GM19452 (cell line): ENCODE measurements around the gene OVCA2.
A peak's percentile ranks its signal among the peaks of the same experiment; 100 is the strongest.

Experiments used
- ATAC-seq: cut with Tn5 transposase; IDR thresholded peaks from one replicate; pipeline ENCODE4 v1.9.1; 2021; ENCODE audit not compliant: unreplicated experiment

Gene OVCA2

GRCh38 chr17:2064520-2064971, 22.7 kb downstream of the OVCA2 start:
- ATAC-seq, result no peak

- no peak for ATAC-seq
These were observed 23.4 kb downstream of the OVCA2 start for GRCh38 chr17:2064980-2065785.

DNA sequence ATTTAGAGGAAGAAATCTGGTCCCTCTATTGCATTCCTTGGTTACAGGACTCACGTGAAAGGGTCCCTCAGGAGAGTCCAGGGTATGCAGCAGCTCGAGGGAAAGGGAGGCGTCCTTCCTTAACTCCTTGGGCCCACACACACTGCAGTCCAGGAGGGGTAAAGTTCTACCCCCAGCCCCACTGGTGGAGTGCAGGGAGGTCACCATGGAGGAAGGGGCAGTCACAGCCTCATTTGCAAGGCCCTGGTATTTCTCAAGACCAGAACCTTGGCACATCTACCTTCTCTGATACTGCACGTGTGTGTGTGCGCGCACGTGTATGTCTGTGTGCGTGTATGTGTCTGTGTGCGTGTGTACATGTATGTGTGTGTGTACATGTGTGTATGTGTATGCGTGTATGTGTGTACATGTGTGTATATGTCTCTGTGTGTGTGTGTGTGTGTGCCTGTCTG, 24.2 kb downstream of the OVCA2 start:
- ATAC-seq, result no peak

DNA sequence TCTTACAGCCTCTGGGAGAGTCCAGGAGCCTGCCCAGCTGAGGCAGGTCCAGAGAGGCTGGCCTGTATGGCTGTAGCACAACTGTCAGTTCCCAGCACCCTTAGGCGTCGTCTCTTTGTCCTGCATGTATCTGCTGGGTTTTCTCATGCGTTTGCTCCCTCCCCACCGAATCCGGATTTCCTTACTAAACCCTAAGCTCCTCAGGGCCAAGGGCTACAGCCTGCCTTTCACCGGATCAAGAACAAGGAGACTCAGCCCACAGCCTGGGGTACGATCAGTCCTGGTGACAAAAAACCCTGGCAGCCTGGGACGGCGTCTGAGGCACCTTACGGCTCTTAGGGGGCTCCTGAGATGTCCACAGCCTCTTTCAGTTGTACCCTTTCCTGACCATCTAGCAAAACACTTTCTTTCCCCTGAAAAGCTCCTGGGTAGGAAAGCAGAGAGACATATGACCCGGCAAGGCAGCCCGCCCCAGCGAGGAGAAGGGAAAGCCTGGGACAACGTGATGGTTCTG, 25.3 kb downstream of the OVCA2 start:
- no peak for ATAC-seq

DNA sequence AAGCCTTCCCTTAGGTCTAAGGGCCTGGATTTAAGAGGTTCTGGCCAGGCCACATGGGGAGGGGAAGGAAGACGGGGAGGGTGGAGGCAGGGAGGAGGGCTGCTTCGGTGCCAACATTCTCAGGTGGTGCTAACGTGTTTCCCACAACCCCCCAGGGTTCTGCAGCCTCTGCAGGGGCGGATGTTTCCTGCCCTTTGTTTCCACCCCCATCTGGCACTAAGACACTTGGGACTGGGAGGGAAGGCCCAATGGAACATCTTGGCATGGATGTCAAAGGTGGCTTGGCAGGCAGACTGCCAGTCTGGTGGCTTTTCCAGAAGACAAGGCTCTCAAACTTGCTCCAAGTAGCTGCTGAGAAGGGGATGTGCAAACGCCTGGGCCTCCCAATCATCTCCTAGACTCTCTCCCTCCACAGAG, 25.8 kb downstream of the OVCA2 start:
- no peak for ATAC-seq

DNA sequence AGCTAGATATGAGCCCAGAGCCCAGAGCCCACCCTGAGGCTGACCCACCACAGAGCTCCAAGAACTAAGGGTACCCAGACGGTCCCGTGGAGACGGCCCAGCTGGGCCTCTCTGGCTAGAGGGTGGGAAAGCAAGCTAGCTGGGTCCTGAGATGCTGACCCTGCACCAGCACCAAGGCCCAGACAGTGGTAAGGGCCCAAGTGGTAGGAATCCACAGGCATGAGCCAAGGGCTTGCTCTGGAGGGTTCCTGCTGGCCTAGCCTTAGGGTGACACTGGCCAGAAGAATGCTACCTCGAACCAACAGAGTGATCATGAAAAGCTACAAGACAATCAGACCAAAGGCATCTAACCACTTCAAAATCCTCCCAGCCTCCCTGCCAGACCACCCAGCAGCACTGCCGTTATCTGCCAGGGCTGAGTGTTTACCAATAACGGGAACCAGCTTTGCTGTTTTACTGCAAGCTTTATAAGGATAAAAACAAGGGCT, 26.3 kb downstream of the OVCA2 start:
- no peak for ATAC-seq

DNA sequence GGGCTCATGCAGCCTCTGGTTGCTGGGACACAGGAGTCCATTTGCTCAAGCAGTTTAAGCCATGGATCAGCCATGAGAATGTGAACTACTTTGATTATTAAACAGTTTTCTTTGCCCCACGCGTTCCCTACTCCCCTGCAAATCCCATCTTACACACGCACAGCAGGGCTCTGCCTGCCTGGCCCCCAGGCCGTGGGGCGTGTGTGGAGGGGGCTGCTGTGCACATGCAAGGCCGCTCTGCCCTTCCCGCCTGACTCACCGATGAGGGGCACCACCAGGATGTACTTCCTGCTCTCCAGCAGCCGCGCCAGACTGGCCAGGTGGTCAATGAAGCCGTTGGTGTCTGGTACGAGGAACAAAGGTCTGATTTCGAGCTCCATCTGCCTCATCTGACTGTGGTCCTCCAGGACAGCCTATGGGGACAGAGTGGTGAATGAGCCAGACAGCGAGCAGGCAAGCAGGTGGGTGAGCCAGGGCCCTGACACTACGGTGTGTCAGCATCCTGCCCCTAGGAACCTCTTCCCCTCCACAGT, 26.8 kb downstream of the OVCA2 start:
- ATAC-seq, result no peak

DNA sequence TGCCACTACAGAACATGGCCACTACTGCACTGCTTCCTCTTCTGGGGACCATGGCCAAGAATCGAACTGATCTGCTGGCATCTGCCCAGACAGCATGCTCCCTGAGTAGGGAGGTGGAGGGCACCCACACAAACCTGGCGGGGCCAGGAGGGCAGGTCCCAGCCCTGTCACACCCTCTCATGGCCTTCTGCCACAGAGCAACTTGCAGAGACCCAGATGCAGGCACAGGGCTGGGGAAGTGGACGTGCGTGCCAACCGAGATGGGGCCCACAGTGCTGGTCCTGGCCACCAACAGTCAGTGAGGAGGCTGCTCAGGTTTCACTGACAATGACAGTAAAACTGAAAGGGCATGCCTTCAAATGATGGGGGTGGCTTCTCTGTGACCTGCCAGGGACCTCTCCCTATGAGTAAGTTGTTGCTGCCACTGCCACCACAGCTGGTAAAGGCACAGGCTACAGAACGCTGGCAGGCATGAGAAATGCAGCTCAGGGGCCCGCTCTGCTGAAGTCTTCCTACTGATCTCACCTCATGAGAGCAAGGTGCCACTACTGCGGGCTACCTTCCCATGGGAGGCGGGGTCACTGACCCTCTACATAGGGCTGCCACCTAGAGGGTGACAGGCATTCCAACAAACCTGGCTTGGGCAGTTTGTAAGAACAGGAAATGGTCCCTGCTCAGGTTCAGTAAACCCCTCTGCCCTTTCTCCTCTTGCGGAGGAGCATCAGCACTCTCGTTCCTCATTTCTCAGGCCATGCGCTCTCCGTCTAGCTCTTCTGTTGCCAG, 28.6 kb downstream of the OVCA2 start:
- peak; percentile 88 for ATAC-seq

GRCh38 chr17:2071024-2071385, 29.2 kb downstream of the OVCA2 start:
- ATAC-seq, result no peak

DNA sequence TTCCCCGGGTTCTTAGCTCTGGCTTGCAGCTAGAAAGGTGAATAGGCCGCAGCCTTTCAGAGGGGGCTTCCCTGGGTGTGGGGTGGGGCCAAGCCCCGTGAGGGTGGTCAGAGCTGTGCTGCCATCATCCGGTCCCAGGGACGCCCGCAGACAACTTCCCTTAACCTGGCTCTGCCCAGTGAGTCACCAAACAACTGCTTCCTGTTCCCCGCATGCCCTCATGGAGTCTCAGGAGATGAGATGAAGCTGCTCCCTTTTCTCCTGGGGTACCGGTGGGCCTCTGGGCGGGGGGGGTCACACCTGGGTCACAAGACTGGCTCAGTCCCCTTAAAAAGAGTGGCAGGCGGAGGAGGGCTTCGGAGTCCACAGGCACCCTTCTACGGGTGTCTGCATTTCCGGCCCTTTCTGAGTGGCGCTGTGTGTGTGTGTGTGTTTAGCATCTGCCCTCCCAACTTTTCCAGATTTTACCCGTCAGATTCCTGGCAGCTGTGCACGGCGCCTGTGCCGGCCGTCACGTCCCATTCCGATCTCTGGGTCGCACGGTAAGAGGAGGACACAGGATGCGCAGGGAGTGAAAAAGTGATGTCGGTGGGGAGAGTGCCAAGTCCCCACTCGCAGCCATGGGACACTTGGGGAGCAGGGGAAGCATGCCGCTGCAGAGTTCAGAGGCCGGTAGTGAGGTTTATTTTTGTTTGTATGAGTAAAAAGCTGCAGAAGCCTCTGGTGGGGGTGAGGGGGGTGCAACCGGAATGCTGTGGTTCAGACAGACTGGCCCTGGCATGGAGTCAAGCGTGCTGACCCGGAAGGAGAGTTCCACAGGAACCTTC, 29.8 kb downstream of the OVCA2 start:
- ATAC-seq, result no peak

GRCh38 chr17:2074919-2075318, 33.1 kb downstream of the OVCA2 start:
- no peak for ATAC-seq

DNA sequence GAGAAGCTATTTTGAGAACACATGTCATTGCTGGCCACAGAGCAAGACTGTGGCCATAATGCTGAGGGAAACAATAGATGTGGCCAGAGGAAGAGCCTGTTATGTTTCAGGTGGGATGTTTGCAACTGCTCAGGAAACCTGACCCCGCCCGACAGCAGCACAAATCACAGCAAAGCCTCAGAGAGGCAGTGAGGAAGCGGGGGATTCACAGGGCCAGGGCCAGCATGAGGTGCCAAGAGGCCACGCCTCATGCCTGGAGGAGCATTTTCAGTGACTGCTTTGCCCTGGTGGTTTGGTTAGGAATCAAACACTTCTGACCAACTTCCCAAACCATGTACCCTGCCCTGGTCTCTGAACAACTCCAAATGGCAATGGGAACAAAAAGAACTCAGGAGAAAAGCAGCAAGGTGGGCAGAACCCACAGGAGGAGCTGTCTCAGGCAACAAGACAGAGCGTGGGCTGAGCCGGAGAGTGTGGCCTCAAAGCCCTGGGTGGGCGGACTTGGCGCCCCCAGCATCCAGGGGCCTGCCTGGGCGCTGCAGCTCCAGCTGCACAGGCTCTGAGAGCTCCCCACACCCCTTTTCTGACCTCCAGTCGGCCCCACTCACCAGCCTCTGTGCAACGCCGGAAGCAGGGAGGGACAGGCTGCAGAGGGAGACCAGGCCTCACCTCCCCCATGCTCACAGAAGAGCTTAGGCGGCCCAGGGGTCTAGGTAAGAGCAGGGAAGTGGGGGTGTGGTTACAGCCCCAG, 33.7 kb downstream of the OVCA2 start:
- ATAC-seq, result no peak

GRCh38 chr17:2076087-2076984, 34.5 kb downstream of the OVCA2 start:
- ATAC-seq, result no peak

GRCh38 chr17:2077040-2077439, 35.2 kb downstream of the OVCA2 start:
- no peak for ATAC-seq

DNA sequence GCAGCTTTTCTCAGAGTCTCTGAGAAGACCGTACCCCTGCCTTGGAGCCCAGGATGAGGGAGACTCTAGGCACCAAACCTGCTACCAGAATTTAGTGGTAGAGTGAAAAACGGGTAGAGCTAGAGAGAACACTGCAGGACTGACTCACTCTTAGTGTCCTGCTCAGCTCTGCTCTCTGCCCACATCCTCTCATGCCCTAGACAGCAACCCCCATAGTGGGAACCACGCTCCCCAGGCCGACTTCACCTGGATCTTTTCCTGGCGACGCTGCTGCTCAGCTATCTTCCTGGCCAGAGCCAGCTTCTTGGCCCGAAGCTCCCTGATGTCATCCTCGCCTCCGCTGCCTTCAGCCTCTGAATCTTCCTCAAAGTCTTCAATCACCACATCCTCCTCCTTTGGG, 39.7 kb downstream of the OVCA2 start:
- no peak for ATAC-seq

GRCh38 chr17:2082003-2082781, 40.4 kb downstream of the OVCA2 start:
- ATAC-seq, result no peak

- ATAC-seq, result peak; percentile 41
These were observed 41.8 kb downstream of the OVCA2 start for GRCh38 chr17:2083613-2084035.
